GM12892 (cell line): ENCODE measurements around the gene MED29.
A peak's percentile ranks its signal among the peaks of the same experiment; 100 is the strongest.

Source experiments
- DNase-seq: peaks from one replicate; pipeline ENCODE4 v3.0.0; 2011; ENCODE audit not compliant: insufficient read length
- FAIRE-seq: peaks from 2 replicates; lab custom pipeline; 2011; peaks lifted over from hg19 to GRCh38; lab: Jason Lieb, UNC
- POLR2A ChIP-seq: IDR thresholded peaks from 2 replicates; pipeline ENCODE4 v1.6.1; 2011; ENCODE audit warnings: low read depth, low read length, control low read depth
- POLR2AphosphoS5 ChIP-seq: IDR thresholded peaks from 2 replicates; pipeline ENCODE4 v1.6.1; 2011; ENCODE audit warnings: low read depth, low read length, control low read depth
- TAF1 ChIP-seq: IDR thresholded peaks from 2 replicates; pipeline ENCODE4 v1.6.1; 2011; ENCODE audit warnings: low read depth, mild to moderate bottlenecking, control low read depth, low read length, borderline replicate concordance

The MED29 gene

GRCh38 chr19:39386557-39386956 lies 4.6 kb upstream of the MED29 start:
- no peak for DNase-seq
- no peak for FAIRE-seq
- TF ChIP-seq POLR2A (no peak), POLR2AphosphoS5 (no peak), TAF1 (no peak)

DNA sequence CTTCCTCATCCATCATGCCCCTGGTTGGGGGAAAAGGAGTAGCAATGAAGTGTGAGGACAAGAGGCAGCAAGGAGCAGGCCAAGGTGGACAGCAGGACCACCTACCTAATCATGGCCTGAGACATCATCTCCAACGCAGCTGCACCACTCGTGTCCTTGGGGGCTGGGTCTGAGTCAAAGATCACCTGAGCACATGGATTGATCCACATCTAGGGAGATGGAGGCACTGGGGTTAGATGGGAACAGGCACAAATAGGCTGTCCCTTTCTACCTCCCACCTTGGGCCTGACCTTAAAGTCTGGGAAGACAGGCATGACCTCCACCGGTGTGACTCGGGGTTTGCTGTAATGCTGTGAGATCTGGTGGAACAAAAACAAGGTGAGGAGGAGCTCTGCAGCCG lies 2.5 kb upstream of the MED29 start:
- no peak for DNase-seq
- FAIRE-seq: no peak
- no peak for TF ChIP-seq TAF1
- no peak for TF ChIP-seq POLR2A
- no peak for TF ChIP-seq POLR2AphosphoS5

DNA sequence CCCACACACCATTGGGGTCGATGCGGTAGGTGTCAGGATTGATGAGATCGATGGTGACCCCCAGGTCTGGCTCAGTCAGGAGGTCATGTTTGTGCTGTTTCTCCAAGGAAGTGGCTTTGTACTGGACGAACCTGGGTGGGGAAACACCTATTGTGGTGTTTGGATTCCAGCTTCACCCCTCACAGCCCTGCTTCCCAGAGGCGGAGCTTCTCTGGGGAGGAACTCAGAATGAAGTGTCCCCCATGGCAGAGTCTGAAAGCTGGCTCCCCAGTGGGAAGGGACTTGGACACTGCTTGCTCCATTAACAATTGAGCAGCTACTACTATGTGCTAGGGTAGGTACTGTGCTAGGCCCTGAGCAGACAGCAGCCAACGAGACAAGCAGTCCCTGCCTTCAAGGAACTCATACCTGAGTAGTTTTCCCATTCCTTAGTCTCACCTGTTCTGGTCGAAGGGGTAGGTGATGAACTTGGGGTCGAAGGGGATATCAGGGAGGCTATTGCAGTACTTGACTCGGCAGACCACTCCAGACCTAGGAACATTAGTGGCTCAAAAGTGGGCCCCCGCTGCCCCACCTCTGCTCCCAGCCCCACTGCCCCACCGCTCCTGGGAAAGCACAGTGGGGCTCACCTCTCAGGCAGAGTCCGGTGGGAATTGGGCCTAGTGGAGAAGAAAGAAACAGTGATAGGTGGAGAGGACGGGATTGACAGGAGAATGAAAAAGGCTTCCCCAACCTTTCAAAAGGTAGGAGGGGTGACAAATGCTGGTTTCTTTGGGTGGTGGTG lies 1.4 kb upstream of the MED29 start:
- TF ChIP-seq TAF1 (no peak), POLR2AphosphoS5 (no peak), POLR2A (no peak)
- FAIRE-seq: peak; percentile 61

GRCh38 chr19:39390451-39390750 lies 777 bp upstream of the MED29 start:
- no peak for TF ChIP-seq POLR2A
- no peak for TF ChIP-seq TAF1
- no peak for TF ChIP-seq POLR2AphosphoS5
- no peak for DNase-seq
- FAIRE-seq: no peak

More for the DNA sequence above, 1.4 kb upstream of the MED29 start:
- no peak for DNase-seq

DNA sequence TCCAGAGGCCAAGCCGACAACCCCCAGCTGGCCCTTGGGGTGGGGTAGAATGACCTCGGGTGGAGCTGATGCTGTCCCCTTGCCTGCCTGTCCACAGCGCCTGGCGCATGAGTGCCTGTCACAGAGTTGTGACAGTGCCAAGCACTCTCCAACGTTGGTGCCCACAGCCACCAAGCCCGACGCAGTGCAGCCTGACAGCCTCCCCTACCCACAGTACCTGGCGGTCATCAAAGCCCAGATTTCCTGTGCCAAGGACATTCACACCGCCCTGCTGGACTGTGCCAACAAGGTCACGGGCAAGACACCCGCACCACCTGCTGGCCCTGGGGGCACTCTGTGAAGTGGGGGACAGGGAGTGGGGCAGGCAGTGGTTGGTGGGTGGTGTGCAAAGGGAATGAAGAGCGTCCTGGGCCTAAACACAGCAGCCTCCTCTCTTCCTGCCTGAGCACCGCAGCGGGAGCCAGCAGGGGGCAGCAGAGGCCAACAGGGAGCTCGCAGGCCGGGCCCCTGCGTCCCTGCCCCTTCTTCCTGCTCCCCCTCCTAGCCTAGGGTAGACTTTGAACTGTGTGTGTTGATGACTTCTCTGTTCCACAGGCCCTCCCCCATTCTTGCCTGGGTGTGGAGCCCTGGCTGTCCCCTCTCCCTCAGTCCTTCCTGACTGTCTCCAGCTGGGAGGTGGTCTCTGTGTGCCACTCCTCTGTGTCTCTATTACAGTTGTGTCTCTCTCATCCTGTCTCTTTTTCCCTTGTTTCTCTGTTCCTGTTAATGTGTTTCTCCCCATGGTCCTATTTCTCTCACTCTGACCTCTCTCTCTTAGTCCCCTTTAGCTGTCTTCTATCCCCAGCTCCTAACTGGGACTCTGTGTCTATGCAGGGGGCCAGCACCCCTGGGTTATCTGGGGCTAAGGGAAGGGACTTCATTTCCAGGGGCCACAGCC lies 6.5 kb downstream of the MED29 start:
- DNase-seq: peak; percentile 94
- TF ChIP-seq POLR2AphosphoS5: peak; percentile 67
- TF ChIP-seq TAF1: no peak
- peak; percentile 48; the same call in 1 of the 2 replicates for TF ChIP-seq POLR2A
- FAIRE-seq: peak; percentile 88

- FAIRE-seq: peak; percentile 69
- TF ChIP-seq POLR2AphosphoS5 (0 out of 2 replicates have a peak, but pooled peaks have one; percentile 23), TAF1 (no peak), POLR2A (no peak)
- no peak for DNase-seq
Observed at GRCh38 chr19:39398297-39398864, 7.2 kb downstream of the MED29 start.

- FAIRE-seq (no peak), DNase-seq (no peak)
- TF ChIP-seq POLR2A (no peak), TAF1 (no peak), POLR2AphosphoS5 (0 out of 2 replicates have a peak, but pooled peaks have one; percentile 13)
Observed at GRCh38 chr19:39399668-39400050, 8.5 kb downstream of the MED29 start.

DNA sequence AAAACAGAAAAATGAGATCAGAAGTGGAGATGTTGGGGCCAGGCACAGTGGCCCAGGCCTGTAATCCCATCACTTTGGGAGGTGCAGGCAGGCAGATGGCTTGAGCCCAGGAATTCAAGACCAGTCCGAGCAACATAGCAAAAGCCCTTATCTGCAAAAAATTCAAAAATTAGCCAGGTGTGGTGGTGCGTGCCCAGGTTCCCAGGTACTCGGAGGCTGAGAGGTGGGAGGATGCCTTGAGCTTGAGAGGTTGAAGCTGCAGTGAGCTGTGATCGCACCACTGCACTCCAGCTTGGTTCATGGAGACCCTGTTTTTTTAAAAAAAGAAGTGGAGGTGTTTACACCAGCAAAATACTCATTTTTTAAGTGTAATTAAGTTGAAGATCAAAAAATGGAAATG lies 8.9 kb downstream of the MED29 start:
- no peak for FAIRE-seq
- no peak for DNase-seq
- no peak for TF ChIP-seq POLR2A
- TF ChIP-seq POLR2AphosphoS5: 0 out of 2 replicates have a peak, but pooled peaks have one; percentile 5

DNA sequence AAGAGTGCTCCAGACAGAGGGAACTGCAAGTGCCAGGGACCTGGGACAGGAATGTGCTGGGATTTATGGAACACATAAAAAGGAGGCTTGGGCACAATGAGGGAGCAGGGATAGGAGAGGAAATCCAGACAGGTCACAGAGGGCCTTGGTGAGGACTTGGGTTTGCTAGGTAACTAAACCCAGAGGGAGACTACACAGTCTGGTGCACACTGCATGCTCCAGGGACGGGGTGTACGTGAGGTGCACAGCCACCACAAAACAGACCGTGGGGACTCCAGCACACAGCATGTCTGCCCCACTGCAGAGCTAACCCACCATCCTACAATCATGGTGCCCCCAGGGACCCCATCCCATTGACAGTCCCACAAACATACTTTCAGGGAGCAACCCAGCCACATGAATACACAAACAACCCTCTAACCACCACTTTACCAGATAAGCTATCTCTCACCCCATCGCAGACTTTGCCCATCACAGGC lies 9.9 kb downstream of the MED29 start:
- FAIRE-seq (no peak), DNase-seq (no peak)
- TF ChIP-seq TAF1: no peak
- no peak for TF ChIP-seq POLR2AphosphoS5
- TF ChIP-seq POLR2A: no peak

DNA sequence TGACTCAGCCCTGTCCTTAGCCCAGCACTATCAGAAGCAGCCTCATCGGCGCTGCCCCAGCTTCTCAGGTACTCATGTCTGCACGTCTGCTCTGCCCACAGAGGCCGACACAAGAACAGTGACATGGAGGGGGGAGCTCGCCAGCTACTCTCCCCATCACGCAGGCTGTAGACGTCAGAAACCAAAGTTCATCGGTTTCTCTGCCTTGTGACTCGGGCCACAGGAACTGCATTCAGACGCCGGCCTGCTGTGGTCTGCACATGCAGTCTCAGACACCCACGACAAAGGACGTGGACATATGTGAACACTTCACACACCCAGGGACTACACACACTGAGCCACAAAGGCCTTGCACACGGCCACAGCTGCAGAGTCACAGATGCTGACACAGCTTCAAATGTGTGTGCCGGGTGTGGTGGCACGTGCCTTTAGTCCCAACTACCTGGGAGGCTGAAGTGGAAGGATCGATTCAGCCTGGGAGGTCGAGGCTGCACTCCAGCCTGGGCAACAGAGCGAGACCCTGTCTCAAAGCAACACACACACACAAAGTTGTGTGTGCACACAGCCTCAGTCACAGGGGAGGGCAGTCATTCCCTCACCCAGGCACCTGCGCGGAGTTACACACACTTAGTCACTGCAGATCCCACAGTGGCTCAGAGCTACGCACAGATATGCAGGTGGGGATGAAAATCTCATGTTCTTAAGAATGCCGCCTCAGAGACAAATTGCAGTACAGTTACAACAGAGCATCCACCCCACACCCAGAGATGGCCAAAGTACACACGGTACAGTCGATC lies 10.6 kb downstream of the MED29 start:
- TF ChIP-seq POLR2AphosphoS5: 0 out of 2 replicates have a peak, but pooled peaks have one; percentile 47
- TF ChIP-seq TAF1: peak; percentile 53; the same call in 1 of the 2 replicates
- TF ChIP-seq POLR2A: no peak
- DNase-seq: no peak
- no peak for FAIRE-seq
